ENCODE results near the gene ENPP3.

Gene ENPP3

DNA sequence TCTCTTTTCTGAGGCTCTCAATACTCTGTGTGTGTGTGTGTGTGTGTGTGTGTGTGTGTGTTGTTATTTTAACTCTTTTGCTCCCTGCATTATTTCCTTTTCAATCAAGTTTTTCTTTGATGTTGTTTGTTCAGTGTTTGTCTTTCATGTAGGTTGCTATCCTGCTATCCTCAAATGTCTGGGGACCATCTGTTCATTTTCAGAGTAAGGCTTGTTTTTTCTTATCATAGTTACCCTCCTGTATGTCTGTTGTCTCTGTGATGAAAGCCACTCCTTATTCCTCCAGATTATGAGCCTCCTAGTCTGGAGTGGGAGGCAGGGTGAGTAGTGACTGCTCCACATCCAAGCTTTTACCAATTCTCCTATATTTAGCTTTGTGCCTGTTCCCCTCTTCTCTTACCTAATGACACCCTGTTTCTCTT is 9.2 kb downstream of the ENPP3 start:
- H3K4me3 ChIP-seq (ENCODE audit: low read length) = no peak overlapping the region
- H3K27me3 ChIP-seq (ENCODE audit: control insufficient read depth, insufficient read depth, low read length) = no peaks in the 10 kb centered on the region
- H3K4me1 ChIP-seq (ENCODE audit: control insufficient read depth, insufficient read depth, low read length) = no peaks in the 10 kb centered on the region
- no peak overlapping the region for H3K9ac ChIP-seq (ENCODE audit: low read length)
- H3K36me3 ChIP-seq (ENCODE audit: control insufficient read depth, insufficient read depth, low read length) = no peaks in the 10 kb centered on the region
- no peak overlapping the region for H3K27ac ChIP-seq (ENCODE audit: low read depth, low read length)

DNA sequence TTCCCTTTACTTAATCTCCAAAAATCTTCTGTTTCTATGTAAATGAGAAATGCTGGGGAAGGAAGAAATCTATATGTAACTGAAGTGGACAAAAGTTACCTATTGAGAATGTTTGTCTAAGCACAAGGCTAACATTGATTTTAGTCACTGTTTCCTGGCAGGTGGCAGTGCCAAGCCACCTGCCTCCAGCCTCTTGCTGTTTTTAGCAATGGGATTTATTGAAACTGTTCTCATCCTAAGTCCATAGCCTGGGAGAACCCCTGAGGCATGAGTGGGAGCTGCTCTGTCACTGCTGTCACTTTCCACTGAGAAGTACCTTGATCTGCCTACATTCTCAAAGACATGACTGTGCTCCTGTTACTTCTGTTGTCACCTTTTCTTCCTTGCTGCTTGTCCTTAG is 14.7 kb downstream of the ENPP3 start:
- Histone ChIP-seq H3K27me3 (ENCODE audit: control insufficient read depth, insufficient read depth, low read length) (no peaks in the 10 kb centered on the region), H3K4me1 (ENCODE audit: control insufficient read depth, insufficient read depth, low read length) (no peaks in the 10 kb centered on the region), H3K9ac (ENCODE audit: low read length) (no peak overlapping the region), H3K36me3 (ENCODE audit: control insufficient read depth, insufficient read depth, low read length) (no peaks in the 10 kb centered on the region), H3K27ac (ENCODE audit: low read depth, low read length) (no peak overlapping the region), H3K4me3 (ENCODE audit: low read length) (no peak overlapping the region)

DNA sequence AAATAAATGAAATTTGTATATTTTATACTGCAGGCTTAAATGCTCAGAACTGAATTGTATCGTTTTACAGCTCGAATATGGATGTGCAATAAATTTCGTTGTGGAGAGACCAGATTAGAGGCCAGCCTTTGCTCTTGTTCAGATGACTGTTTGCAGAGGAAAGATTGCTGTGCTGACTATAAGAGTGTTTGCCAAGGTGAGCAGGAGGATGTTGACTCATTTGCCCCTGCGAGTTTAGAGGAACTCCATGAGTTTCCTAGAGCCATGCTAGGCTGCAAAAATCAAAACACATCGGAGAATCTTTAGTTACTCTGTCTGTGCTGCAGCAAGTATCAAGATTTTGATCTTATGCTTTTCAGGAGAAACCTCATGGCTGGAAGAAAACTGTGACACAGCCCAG is 15.4 kb downstream of the ENPP3 start:
- no peaks in the 10 kb centered on the region for H3K4me1 ChIP-seq (ENCODE audit: control insufficient read depth, insufficient read depth, low read length)
- H3K27ac ChIP-seq (ENCODE audit: low read depth, low read length) = no peak overlapping the region
- no peaks in the 10 kb centered on the region for H3K36me3 ChIP-seq (ENCODE audit: control insufficient read depth, insufficient read depth, low read length)

DNA sequence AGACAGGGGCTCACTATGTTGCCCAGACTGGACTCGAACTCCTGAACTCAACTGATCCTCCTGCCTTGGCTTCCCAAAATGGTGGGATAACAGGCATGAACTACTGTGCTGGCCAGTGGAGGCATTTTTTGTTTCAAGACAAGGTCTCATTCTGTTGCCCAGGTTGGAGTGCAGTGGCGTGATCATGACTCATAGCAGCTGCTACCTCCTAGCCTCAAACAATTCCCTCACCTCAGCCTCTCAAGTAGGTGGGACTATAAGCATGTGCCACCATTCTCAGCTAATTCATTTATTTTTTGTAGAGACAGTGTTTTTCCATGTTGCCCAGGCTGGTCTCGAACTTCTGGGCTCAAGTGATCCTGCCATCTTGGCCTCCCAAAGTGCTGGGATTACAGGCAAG is 17.2 kb downstream of the ENPP3 start:
- Histone ChIP-seq H3K36me3 (ENCODE audit: control insufficient read depth, insufficient read depth, low read length) (no peaks in the 10 kb centered on the region), H3K27ac (ENCODE audit: low read depth, low read length) (no peak overlapping the region), H3K4me3 (ENCODE audit: low read length) (no peak overlapping the region), H3K4me1 (ENCODE audit: control insufficient read depth, insufficient read depth, low read length) (no peaks in the 10 kb centered on the region), H3K27me3 (ENCODE audit: control insufficient read depth, insufficient read depth, low read length) (no peaks in the 10 kb centered on the region), H3K9ac (ENCODE audit: low read length) (no peak overlapping the region)

More for the DNA sequence above, 15.4 kb downstream of the ENPP3 start:
- Histone ChIP-seq H3K4me3 (ENCODE audit: low read length) (no peak overlapping the region), H3K9ac (ENCODE audit: low read length) (no peak overlapping the region), H3K27me3 (ENCODE audit: control insufficient read depth, insufficient read depth, low read length) (no peaks in the 10 kb centered on the region)

DNA sequence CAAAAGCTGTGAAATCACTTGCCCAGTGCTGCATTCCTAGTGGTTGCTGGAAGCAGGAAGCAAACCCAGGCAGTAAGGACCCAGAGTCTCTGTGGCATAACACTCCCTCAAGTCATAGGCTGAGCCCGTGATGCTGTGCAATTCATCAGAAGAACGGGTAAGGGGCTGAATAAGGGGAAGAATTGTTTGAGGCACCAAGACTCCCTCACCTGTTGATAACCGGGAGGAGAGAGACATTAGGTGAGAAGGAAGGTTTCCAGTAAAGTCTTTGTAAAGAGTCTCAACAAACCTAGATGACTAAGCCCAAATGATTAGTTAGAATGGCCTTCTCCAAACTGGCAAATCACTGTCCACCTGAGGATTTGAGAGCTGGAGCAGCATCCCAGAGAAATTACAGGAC is 18.3 kb downstream of the ENPP3 start:
- Histone ChIP-seq H3K36me3 (ENCODE audit: control insufficient read depth, insufficient read depth, low read length) (no peaks in the 10 kb centered on the region), H3K27me3 (ENCODE audit: control insufficient read depth, insufficient read depth, low read length) (no peaks in the 10 kb centered on the region), H3K27ac (ENCODE audit: low read depth, low read length) (no peak overlapping the region), H3K9ac (ENCODE audit: low read length) (no peak overlapping the region), H3K4me3 (ENCODE audit: low read length) (no peak overlapping the region), H3K4me1 (ENCODE audit: control insufficient read depth, insufficient read depth, low read length) (no peaks in the 10 kb centered on the region)

DNA sequence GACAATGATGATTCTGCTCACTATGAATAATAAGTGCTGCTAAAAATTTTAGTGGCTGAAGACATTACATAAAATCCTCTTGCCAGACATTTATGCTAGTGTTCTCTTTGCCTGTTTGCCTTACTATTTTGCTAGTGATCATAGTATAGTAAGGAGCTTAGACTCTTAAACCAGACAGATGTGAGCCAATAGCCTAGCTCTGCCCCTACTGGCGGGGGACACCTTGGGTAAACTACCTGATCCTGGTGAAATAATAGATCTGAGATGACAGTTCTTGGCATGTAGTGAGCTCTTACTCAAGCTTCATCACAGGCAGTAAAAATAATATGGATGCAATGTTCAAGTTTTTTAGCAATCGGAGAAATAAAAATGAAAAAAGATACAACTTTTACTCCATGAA is 18.8 kb downstream of the ENPP3 start:
- no peak overlapping the region for H3K9ac ChIP-seq (ENCODE audit: low read length)
- H3K36me3 ChIP-seq (ENCODE audit: control insufficient read depth, insufficient read depth, low read length) = no peaks in the 10 kb centered on the region
- H3K27ac ChIP-seq (ENCODE audit: low read depth, low read length) = no peak overlapping the region
- H3K4me3 ChIP-seq (ENCODE audit: low read length) = no peak overlapping the region
- H3K27me3 ChIP-seq (ENCODE audit: control insufficient read depth, insufficient read depth, low read length) = no peaks in the 10 kb centered on the region
- no peaks in the 10 kb centered on the region for H3K4me1 ChIP-seq (ENCODE audit: control insufficient read depth, insufficient read depth, low read length)

DNA sequence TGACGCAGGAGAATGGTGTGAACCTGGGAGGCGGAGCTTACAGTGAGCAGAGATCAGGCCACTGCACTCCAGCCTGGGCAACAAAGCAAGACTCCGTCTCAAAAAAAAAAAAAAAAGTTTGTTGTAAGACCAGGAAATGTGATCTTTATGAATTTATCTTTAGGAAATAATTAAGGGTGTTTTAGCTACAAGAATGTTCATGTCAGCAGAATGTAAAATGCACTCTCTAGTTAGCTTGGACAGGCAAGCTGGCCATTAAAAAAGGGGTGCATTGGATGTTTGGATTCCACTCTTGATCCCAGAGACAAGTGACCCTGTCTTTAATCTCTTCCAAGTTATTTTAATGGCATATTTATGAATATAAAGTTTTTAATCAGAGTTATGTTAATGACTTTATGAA is 19.6 kb downstream of the ENPP3 start:
- Histone ChIP-seq H3K27ac (ENCODE audit: low read depth, low read length) (no peak overlapping the region), H3K27me3 (ENCODE audit: control insufficient read depth, insufficient read depth, low read length) (no peaks in the 10 kb centered on the region), H3K4me3 (ENCODE audit: low read length) (no peak overlapping the region), H3K4me1 (ENCODE audit: control insufficient read depth, insufficient read depth, low read length) (no peaks in the 10 kb centered on the region), H3K9ac (ENCODE audit: low read length) (no peak overlapping the region), H3K36me3 (ENCODE audit: control insufficient read depth, insufficient read depth, low read length) (no peaks in the 10 kb centered on the region)

DNA sequence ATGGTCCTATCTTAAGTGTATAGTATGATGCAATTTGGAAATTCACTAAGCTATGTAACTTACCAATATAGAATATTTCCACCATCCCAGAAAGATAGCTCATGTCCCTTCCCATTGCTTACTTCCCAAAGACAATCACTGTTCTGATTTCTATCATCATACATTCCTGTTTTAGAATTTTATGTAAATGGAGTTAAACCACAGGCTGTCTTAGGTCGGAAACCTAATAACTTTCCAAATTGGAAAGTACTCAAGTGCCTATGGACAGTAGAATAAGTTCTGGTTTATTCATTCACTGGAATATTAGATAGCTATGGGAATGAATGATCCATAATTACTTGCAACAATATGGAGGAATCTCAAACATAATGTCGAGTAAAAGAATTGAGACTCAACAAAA is 20.1 kb downstream of the ENPP3 start:
- H3K27me3 ChIP-seq (ENCODE audit: control insufficient read depth, insufficient read depth, low read length) = no peaks in the 10 kb centered on the region
- H3K27ac ChIP-seq (ENCODE audit: low read depth, low read length) = no peak overlapping the region
- H3K4me3 ChIP-seq (ENCODE audit: low read length) = no peak overlapping the region
- H3K9ac ChIP-seq (ENCODE audit: low read length) = no peak overlapping the region
- no peaks in the 10 kb centered on the region for H3K36me3 ChIP-seq (ENCODE audit: control insufficient read depth, insufficient read depth, low read length)
- H3K4me1 ChIP-seq (ENCODE audit: control insufficient read depth, insufficient read depth, low read length) = no peaks in the 10 kb centered on the region

DNA sequence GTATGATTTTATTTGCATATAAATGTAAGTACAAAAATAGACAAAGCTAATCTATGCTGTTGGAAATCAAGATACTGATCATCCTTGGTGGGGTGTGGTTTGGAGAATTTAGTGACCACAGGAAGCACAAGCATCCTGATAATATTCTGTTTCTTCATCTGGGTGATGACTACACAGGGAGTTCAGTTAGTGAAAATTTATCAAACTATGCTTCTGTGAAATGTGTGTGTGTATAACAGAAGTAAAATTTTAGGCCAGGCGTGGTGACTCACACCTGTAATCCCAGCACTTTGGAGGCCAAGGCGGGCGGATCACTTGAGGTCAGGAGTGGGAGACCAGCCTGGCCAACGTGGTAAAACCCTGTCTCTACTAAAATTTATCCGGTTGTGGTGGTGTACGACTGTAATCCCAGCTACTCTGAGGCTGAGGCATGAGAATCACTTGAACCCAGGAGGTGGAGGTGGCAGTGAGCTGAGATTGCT is 20.6 kb downstream of the ENPP3 start:
- H3K9ac ChIP-seq (ENCODE audit: low read length) = no peak overlapping the region
- no peak overlapping the region for H3K4me3 ChIP-seq (ENCODE audit: low read length)
- no peaks in the 10 kb centered on the region for H3K36me3 ChIP-seq (ENCODE audit: control insufficient read depth, insufficient read depth, low read length)
- no peak overlapping the region for H3K27ac ChIP-seq (ENCODE audit: low read depth, low read length)
- no peaks in the 10 kb centered on the region for H3K27me3 ChIP-seq (ENCODE audit: control insufficient read depth, insufficient read depth, low read length)
- H3K4me1 ChIP-seq (ENCODE audit: control insufficient read depth, insufficient read depth, low read length) = no peaks in the 10 kb centered on the region

DNA sequence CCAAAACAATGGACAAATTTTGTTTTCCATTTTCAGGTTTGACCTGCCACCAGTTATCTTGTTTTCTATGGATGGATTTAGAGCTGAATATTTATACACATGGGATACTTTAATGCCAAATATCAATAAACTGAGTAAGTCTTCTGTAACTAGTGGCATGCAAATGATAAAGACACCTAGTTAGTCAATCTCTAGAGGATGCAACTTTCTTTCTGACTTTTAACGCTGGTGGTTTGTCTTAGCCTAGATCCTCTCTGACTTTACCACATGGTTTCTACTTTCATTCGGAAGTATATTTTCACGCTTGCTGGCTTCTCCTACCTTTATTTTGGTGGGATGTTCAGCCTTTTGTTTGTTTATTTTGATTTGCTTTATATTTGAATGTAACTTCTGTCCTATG is 21.2 kb downstream of the ENPP3 start:
- no peak overlapping the region for H3K4me3 ChIP-seq (ENCODE audit: low read length)
- H3K9ac ChIP-seq (ENCODE audit: low read length) = no peak overlapping the region
- no peak overlapping the region for H3K27ac ChIP-seq (ENCODE audit: low read depth, low read length)
- H3K36me3 ChIP-seq (ENCODE audit: control insufficient read depth, insufficient read depth, low read length) = no peaks in the 10 kb centered on the region
- H3K27me3 ChIP-seq (ENCODE audit: control insufficient read depth, insufficient read depth, low read length) = no peaks in the 10 kb centered on the region
- no peaks in the 10 kb centered on the region for H3K4me1 ChIP-seq (ENCODE audit: control insufficient read depth, insufficient read depth, low read length)

DNA sequence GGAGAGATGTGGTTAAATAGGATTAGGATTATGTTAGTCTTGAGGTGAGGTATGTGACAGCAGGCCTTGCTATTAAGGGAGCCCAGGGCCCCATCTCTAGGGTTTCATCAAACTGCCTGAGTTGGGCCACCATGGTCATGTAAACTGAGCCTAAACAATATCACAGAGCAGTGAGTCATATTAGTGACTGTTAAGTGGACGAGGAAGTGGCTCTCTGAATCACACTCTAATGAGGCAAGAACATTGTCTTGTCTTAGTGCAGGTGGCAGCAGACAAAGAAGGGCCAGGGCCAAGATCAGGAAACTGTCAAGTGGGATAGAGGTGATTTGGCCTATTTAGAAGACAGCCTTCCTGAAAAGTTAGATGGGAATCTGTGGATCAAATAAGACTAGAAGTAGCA is 23.1 kb downstream of the ENPP3 start:
- Histone ChIP-seq H3K9ac (ENCODE audit: low read length) (no peak overlapping the region), H3K27me3 (ENCODE audit: control insufficient read depth, insufficient read depth, low read length) (no peaks in the 10 kb centered on the region), H3K27ac (ENCODE audit: low read depth, low read length) (no peak overlapping the region), H3K4me1 (ENCODE audit: control insufficient read depth, insufficient read depth, low read length) (no peaks in the 10 kb centered on the region), H3K36me3 (ENCODE audit: control insufficient read depth, insufficient read depth, low read length) (no peaks in the 10 kb centered on the region), H3K4me3 (ENCODE audit: low read length) (no peak overlapping the region)

DNA sequence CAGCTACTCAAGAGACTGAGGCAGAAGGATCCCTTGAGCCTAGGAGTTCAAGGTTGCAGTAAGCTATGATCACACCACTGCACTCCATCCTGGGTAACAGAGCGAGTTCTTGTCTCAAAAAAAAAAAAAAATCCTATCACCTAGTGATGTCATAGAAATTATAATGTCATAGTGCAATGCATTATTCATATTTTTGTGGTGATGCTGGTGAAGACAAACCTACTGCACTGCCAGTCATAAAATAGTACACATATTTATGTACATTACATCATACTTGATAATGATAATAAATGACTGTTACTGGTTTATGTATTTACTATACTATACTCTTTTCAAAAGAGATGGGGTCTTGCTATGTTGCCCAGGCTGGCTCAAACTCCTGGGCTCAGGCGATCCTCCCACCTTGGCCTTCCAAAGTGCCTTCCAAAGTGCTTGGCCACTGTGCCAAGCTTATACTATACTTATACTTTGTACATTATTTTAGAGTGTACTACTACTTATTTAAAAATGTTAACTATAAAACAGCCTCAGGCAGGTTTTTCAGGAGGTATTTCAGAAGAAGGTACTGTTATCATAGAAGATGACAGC is 26.6 kb downstream of the ENPP3 start:
- H3K9ac ChIP-seq (ENCODE audit: low read length) = no peak overlapping the region
- H3K4me3 ChIP-seq (ENCODE audit: low read length) = no peak overlapping the region
- no peaks in the 10 kb centered on the region for H3K4me1 ChIP-seq (ENCODE audit: control insufficient read depth, insufficient read depth, low read length)
- no peaks in the 10 kb centered on the region for H3K27me3 ChIP-seq (ENCODE audit: control insufficient read depth, insufficient read depth, low read length)
- H3K27ac ChIP-seq (ENCODE audit: low read depth, low read length) = no peak overlapping the region
- no peaks in the 10 kb centered on the region for H3K36me3 ChIP-seq (ENCODE audit: control insufficient read depth, insufficient read depth, low read length)

DNA sequence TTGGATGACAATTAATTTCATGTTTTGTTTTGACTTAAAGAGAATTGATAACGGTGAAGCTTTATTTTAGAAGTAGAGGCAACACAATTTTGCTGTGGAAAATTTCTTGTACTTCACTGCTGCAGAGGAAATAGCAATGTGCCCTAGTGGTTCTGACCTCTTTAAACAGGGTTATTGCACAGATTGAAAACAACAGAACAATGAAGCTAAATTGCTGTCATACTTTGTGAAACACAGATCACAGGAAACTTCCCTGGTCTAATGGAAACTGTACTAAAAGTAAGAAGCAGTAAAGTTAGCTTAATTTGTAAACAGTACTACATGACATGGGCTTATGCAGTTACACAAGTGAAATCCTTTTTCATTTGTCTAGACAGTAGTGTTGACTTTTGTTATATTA is 32.8 kb downstream of the ENPP3 start:
- H3K36me3 ChIP-seq (ENCODE audit: control insufficient read depth, insufficient read depth, low read length) = no peaks in the 10 kb centered on the region
- H3K4me3 ChIP-seq (ENCODE audit: low read length) = no peak overlapping the region
- no peaks in the 10 kb centered on the region for H3K27me3 ChIP-seq (ENCODE audit: control insufficient read depth, insufficient read depth, low read length)
- H3K4me1 ChIP-seq (ENCODE audit: control insufficient read depth, insufficient read depth, low read length) = no peaks in the 10 kb centered on the region
- H3K9ac ChIP-seq (ENCODE audit: low read length) = no peak overlapping the region
- H3K27ac ChIP-seq (ENCODE audit: low read depth, low read length) = no peak overlapping the region
